Measurements from ENCODE around the gene ADCY2.

GRCh38 chr5:7742241-7742656, 346.3 kb downstream of the ADCY2 start:
- TF ChIP-seq POLR2A (IDR thresholded peaks at IDR 0.05; ENCODE audit: low read length), result no peak
- no peak for TF ChIP-seq GATA1 (IDR thresholded peaks at IDR 0.05; ENCODE audit: low read depth, low read length)
